Astrocyte (in vitro differentiated cells and primary cell): ENCODE measurements around the gene MAPKAPK5. TPM values are rescaled to one million over a fixed set of nuclear protein-coding genes. Genes with fewer than 3 reads are reported as not detected.
A peak's percentile ranks its signal among the peaks of the same experiment; 100 is the strongest.

Experiments used
- DNase-seq: peaks from one replicate; pipeline ENCODE4 v3.0.0-alpha.2; 2010; ENCODE audit warnings: low read depth
- FAIRE-seq: peaks from 2 replicates; lab custom pipeline; 2011; peaks lifted over from hg19 to GRCh38; lab: Jason Lieb, UNC
- H2AFZ ChIP-seq: 2 replicates; pipeline ENCODE4 v1.6.0; 2012; ENCODE audit warnings: low read depth, low read length, inconsistent platforms
- H3K27ac ChIP-seq: 2 replicates; pipeline ENCODE4 v1.5.1; 2011; ENCODE audit warnings: low read depth, low read length, inconsistent platforms
- H3K27me3 ChIP-seq: 2 replicates; pipeline ENCODE4 v1.6.0; 2011; ENCODE audit warnings: low read length, inconsistent platforms; ENCODE audit not compliant: insufficient read depth
- H3K36me3 ChIP-seq: 2 replicates; pipeline ENCODE4 v1.5.1; 2011; ENCODE audit warnings: low read length, inconsistent platforms; ENCODE audit not compliant: insufficient read depth
- H3K4me1 ChIP-seq: 2 replicates; pipeline ENCODE4 v1.5.1; 2011; ENCODE audit warnings: low read length, inconsistent platforms; ENCODE audit not compliant: insufficient read depth
- H3K4me2 ChIP-seq: 2 replicates; pipeline ENCODE4 v1.6.0; 2012; ENCODE audit warnings: low read length, inconsistent platforms
- H3K4me3 ChIP-seq: 2 replicates; pipeline ENCODE4 v1.5.1; 2011; ENCODE audit warnings: low read depth, mild to moderate bottlenecking, low read length, inconsistent platforms; ENCODE audit not compliant: insufficient read depth
- H3K79me2 ChIP-seq: 2 replicates; pipeline ENCODE4 v1.6.0; 2012; ENCODE audit warnings: mild to moderate bottlenecking, low read length, inconsistent platforms; ENCODE audit not compliant: insufficient read depth
- H3K9ac ChIP-seq: 2 replicates; pipeline ENCODE4 v1.6.0; 2012; ENCODE audit warnings: mild to moderate bottlenecking, low read length, inconsistent platforms
- H3K9me3 ChIP-seq: 2 replicates; pipeline ENCODE4 v1.5.1; 2012; ENCODE audit warnings: low read depth, mild to moderate bottlenecking, low read length, inconsistent platforms; ENCODE audit not compliant: insufficient read depth
- H4K20me1 ChIP-seq: 2 replicates; pipeline ENCODE4 v1.6.0; 2012; ENCODE audit warnings: low read length, inconsistent platforms; ENCODE audit not compliant: insufficient read depth
- H3K27ac Mint-ChIP-seq: one replicate; pipeline ENCODE4 v1.8.0; 2021; ENCODE audit warnings: mild to moderate bottlenecking, mixed read lengths; ENCODE audit not compliant: unreplicated experiment
- H3K27me3 Mint-ChIP-seq: one replicate; pipeline ENCODE4 v1.8.0; 2021; ENCODE audit warnings: low read depth, mixed read lengths; ENCODE audit not compliant: unreplicated experiment
- H3K36me3 Mint-ChIP-seq: one replicate; pipeline ENCODE4 v1.8.0; 2021; ENCODE audit warnings: low read depth, mixed read lengths; ENCODE audit not compliant: unreplicated experiment
- H3K4me1 Mint-ChIP-seq: one replicate; pipeline ENCODE4 v1.8.0; 2021; ENCODE audit warnings: low read depth, mixed read lengths; ENCODE audit not compliant: unreplicated experiment
- H3K4me3 Mint-ChIP-seq: one replicate; pipeline ENCODE4 v1.8.0; 2021; ENCODE audit warnings: mild to moderate bottlenecking, moderate library complexity, mixed read lengths; ENCODE audit not compliant: unreplicated experiment
- H3K9me3 Mint-ChIP-seq: one replicate; pipeline ENCODE4 v1.8.0; 2021; ENCODE audit warnings: mild to moderate bottlenecking, mixed read lengths; ENCODE audit not compliant: unreplicated experiment
- CTCF ChIP-seq: IDR thresholded peaks from 2 replicates; pipeline ENCODE4 v1.5.1; 2011; ENCODE audit warnings: low read depth, mild to moderate bottlenecking, inconsistent platforms, low read length, moderate library complexity; ENCODE audit not compliant: insufficient read depth
- EZH2 ChIP-seq: IDR thresholded peaks from 2 replicates; pipeline ENCODE4 v1.6.1; 2012; ENCODE audit warnings: mild to moderate bottlenecking, low read length, inconsistent platforms; ENCODE audit not compliant: insufficient read depth
- total RNA-seq: library from RNA; stranded (reverse); gene quantifications from 2 replicates; pipeline ENCODE4 v1.2.1, GENCODE V29; 2021

MAPKAPK5 gene
- total RNA-seq, 1 donor from 2014 or later, result 42.6 TPM

- H3K27me3 Mint-ChIP-seq, result no peaks in the 10 kb centered on the region
- peaks cover 12% of the 10 kb centered on the region for H3K36me3 Mint-ChIP-seq
Observed at GRCh38 chr12:111893287-111893686, 51.3 kb downstream of the MAPKAPK5 start.

GRCh38 chr12:111894556-111894955 is 52.5 kb downstream of the MAPKAPK5 start:
- Histone ChIP-seq H3K36me3 (peaks cover 35% of the 10 kb centered on the region), H3K27me3 (no peaks in the 10 kb centered on the region), H3K9me3 (no peaks in the 10 kb centered on the region), H3K27ac (no peak overlapping the region), H4K20me1 (no peaks in the 10 kb centered on the region), H3K79me2 (no peaks in the 10 kb centered on the region), H3K4me2 (no peak overlapping the region), H3K4me3 (no peak overlapping the region), H3K4me1 (no peaks in the 10 kb centered on the region), H3K9ac (no peak overlapping the region), H2AFZ (no peak overlapping the region)
- Mint-ChIP-seq H3K4me3 (no peak overlapping the region), H3K27me3 (no peaks in the 10 kb centered on the region), H3K27ac (no peak overlapping the region), H3K36me3 (peaks cover 15% of the 10 kb centered on the region), H3K4me1 (no peaks in the 10 kb centered on the region), H3K9me3 (no peaks in the 10 kb centered on the region)
- TF ChIP-seq CTCF, result no peak
- TF ChIP-seq EZH2, result no peak
- FAIRE-seq, result no peak
- no peak for DNase-seq

More at GRCh38 chr12:111893287-111893686, 51.3 kb downstream of the MAPKAPK5 start:
- Histone ChIP-seq H3K36me3 (peaks cover 40% of the 10 kb centered on the region), H3K79me2 (no peaks in the 10 kb centered on the region), H3K4me3 (no peak overlapping the region), H3K4me2 (no peak overlapping the region), H3K4me1 (no peaks in the 10 kb centered on the region), H3K27ac (no peak overlapping the region), H3K27me3 (no peaks in the 10 kb centered on the region), H4K20me1 (no peaks in the 10 kb centered on the region), H3K9ac (no peak overlapping the region), H2AFZ (no peak overlapping the region), H3K9me3 (no peaks in the 10 kb centered on the region)
- Mint-ChIP-seq H3K4me1 (no peaks in the 10 kb centered on the region), H3K9me3 (no peaks in the 10 kb centered on the region), H3K4me3 (no peak overlapping the region), H3K27ac (no peak overlapping the region)
- TF ChIP-seq CTCF, result no peak
- no peak for TF ChIP-seq EZH2
- FAIRE-seq, result no peak
- peak; percentile 30 for DNase-seq

- no peaks in the 10 kb centered on the region for H3K79me2 ChIP-seq
- H3K9me3 ChIP-seq, result no peaks in the 10 kb centered on the region
- Mint-ChIP-seq H3K4me3 (no peak overlapping the region), H3K27me3 (no peaks in the 10 kb centered on the region), H3K9me3 (peaks cover under 1% of the 10 kb centered on the region), H3K27ac (peak overlapping the region; percentile 72), H3K36me3 (peaks cover 26% of the 10 kb centered on the region), H3K4me1 (no peaks in the 10 kb centered on the region)
- H3K4me2 ChIP-seq, result no peak overlapping the region
- H3K4me3 ChIP-seq, result no peak overlapping the region
- no peaks in the 10 kb centered on the region for H3K4me1 ChIP-seq
- H2AFZ ChIP-seq, result no peak overlapping the region
- H3K27ac ChIP-seq, result no peak overlapping the region
- no peaks in the 10 kb centered on the region for H4K20me1 ChIP-seq
- no peak for DNase-seq
- no peak for FAIRE-seq
- H3K27me3 ChIP-seq, result no peaks in the 10 kb centered on the region
- no peak overlapping the region for H3K9ac ChIP-seq
- TF ChIP-seq CTCF, result no peak
- TF ChIP-seq EZH2, result no peak
- peaks cover 5% of the 10 kb centered on the region for H3K36me3 ChIP-seq
Observed at GRCh38 chr12:111901182-111901581, 59.2 kb downstream of the MAPKAPK5 start.
